HFF-Myc (cell line): ENCODE results near the gene ELMO1.

Source experiments
- DNase-seq: peaks from one replicate; pipeline ENCODE4 v3.0.0-alpha.2; 2011; ENCODE audit warnings: low read depth; ENCODE audit errors: extremely low read depth
- H3K4me3 ChIP-seq: replicated peaks from 2 replicates; pipeline ENCODE4 v1.5.1; 2011; ENCODE audit warnings: low read depth, mild to moderate bottlenecking, control low read depth, low read length
- CTCF ChIP-seq: IDR thresholded peaks from 2 replicates; pipeline ENCODE4 v1.5.1; 2012; ENCODE audit warnings: mild to moderate bottlenecking, low read depth, low read length, control low read depth; ENCODE audit errors: missing control alignments

Gene ELMO1

GRCh38 chr7:37249240-37249639, 199.4 kb downstream of the ELMO1 start:
- no peak for TF ChIP-seq CTCF
- DNase-seq, result no peak
- H3K4me3 ChIP-seq, result no peak overlapping the region

GRCh38 chr7:37248396-37248861, 200.2 kb downstream of the ELMO1 start:
- H3K4me3 ChIP-seq, result no peak overlapping the region
- no peak for DNase-seq
- TF ChIP-seq CTCF, result no peak

GRCh38 chr7:37247861-37248260, 200.8 kb downstream of the ELMO1 start:
- DNase-seq, result no peak
- H3K4me3 ChIP-seq, result no peak overlapping the region
- TF ChIP-seq CTCF, result no peak

- DNase-seq, result no peak
- H3K4me3 ChIP-seq, result no peak overlapping the region
- no peak for TF ChIP-seq CTCF
Observed at GRCh38 chr7:37245590-37245989, 203.1 kb downstream of the ELMO1 start.

- no peak for DNase-seq
- TF ChIP-seq CTCF, result no peak
- no peak overlapping the region for H3K4me3 ChIP-seq
Observed at GRCh38 chr7:37236906-37237305, 211.8 kb downstream of the ELMO1 start.

GRCh38 chr7:37235813-37236212, 212.9 kb downstream of the ELMO1 start:
- H3K4me3 ChIP-seq, result no peak overlapping the region
- no peak for DNase-seq
- TF ChIP-seq CTCF, result no peak

- peak; percentile 7 for TF ChIP-seq CTCF
Observed at GRCh38 chr7:37234928-37235327, 213.7 kb downstream of the ELMO1 start.

More at GRCh38 chr7:37234928-37235327, 213.7 kb downstream of the ELMO1 start:
- no peak for DNase-seq
- no peak overlapping the region for H3K4me3 ChIP-seq
